CD4-positive, alpha-beta T cell treated with Interleukin-21 for 1 hour (primary cell): ENCODE data around the gene AVPI1.

Experiments
- DNase-seq: peaks from one replicate; pipeline ENCODE4 v3.0.0-alpha.2; 2020

AVPI1 gene, protein sequence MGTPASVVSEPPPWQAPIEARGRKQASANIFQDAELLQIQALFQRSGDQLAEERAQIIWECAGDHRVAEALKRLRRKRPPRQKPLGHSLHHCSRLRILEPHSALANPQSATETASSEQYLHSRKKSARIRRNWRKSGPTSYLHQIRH

DNA sequence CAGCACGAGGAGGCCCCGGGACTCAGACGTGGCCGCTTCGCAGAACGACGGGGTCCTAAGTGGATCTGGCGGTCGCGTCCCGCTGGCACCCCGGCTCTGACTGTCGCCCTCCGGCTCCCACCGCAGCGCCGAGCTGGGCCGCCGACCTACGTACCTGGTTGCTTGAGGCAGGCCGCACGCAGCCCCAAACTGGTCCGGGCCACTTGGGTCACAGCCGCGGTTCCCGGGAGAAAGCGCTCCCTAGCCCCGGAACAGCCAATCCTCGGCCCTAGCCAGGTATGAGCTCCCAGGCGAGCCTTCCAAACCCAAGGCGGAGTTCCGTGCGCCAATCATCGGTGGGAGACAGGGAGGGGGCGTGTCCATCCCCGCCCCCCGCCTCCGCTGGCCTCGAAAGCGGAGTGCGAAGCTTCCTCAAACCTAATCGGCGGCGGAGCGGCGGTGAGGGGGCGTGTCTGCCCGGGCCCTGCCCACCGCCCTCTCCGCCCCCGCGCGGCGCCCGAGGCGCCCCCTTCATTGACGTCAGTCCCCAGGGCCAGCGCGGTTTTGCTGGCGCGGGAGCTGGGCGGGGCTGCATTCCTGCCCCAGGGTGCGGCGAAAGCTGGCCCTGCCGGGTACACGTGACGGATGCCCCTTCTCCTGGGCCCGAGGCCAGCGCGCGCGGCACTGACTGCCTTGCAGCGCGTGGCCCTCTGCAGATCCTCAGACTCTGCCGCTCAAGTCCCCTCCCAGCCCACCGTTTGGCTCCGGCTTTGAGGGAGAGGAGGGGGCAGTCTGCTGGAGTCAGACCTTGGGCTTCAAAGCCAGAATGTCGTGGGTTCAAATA, at the start of gene AVPI1:
Gene AVPI1 (minus strand): TSS at position 280 of the 823 bp plus-strand sequence. CDS start 7,336 bp downstream, outside the sequence.
- peak; percentile 96 for DNase-seq

DNA sequence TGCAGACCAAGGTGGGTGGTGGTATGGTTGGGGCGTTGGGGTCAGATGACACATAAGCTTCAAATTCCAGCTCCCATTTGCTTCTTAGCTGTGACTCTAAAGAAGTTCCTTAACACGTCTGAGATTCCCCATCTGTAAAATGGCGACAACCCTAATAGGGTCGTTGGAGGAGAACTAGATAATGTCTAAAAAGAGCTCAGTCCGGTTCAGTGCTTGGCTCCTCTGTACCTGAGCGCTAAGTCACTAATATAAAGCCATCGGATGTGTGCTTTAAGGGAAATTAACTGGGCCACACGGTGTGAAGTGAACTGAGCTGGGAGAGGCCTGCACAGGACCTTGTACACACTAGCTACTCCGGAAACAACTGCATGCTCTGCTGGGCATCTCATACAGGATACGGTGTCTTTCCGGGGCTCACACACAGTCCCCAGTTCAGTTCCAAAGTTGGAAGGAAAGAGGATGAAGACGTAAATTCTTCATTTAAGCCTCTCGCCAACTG, 49.4 kb upstream of the AVPI1 start:
- DNase-seq, result no peak

DNA sequence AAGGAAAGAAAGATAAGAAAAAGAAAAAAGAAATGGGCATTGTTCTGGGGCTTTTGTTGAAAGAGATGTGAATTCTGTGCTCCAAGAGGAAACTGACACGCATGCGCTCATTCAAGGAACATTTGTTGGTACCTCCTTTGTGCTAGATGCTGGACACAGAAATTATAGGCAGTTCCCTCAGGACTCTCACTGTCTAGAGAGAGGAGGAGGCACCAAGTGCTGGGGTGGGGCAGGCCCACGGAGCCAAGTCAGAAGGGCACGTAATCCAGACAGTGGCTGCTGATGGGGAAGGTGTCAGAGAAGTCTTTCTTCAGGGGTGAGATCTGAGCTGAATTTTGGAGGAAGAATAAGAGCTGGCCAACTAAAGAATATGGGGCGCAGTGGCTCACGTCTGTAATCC, 47.0 kb upstream of the AVPI1 start:
- DNase-seq, result no peak

DNA sequence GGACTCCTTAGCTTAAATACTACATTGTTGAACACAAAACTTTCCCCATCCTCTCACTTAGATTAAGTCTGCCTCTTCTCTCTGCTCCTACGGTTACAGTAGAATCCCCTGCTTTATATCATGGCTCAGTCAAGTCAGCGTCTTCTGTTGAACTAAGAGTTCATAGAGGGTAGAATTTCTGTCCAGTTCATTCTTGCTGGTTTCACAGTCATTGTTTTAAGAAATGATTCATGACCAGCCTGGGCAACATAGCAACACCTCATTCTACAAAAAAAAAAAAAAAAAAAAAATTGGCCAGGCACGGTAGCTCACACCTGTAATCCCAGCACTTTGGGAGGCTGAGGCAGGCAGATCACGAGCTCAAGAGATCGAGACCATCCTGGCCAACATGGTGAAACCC, 46.2 kb upstream of the AVPI1 start:
- DNase-seq, result no peak

DNA sequence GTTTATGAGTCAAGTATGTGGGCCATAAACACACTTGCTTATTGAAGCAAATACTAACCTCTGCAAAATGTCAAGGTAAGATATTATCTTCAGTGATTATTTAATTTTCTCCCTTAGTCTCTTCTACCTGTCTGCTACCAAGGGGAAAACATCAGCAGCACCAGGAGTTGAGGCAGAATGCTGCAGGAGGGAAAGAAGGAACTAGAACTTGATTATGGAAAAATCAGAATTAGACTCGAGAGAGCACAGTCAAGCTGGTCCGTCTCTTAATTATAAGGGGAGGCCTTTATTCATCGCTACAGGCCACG, 45.0 kb upstream of the AVPI1 start:
- DNase-seq, result no peak

DNA sequence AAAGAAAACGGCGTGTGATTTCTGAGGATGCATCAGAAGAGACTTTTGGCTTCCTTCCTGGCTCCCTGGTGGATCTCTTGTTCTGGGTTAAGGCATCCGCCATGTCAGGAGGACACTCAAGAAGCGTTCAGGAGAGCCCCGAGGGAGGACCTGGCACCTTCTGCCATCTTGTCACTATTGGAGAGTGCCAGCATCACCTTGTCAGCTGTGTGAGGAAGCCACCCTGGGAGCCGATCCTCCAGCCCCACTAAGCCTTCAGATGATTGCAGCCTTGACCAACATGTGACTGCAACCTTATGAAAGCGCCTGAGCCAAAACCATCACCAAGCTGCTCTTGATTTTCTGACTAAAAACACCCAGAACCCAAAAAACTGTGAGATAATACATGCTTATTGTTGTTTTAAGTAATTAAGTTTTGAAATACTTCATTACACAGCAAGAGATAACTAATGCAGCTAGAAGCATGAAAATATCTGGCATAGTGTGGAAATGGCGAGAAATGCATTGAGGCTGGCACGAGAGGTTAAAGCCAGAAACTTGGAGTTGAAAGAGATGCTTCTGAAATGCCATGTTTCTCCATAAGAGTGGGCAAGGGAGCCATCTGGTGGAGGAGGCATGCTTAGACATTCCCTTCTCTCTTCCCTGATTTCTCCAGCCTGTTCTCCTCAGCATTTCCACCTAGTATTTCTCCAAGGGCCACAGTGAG, 44.5 kb upstream of the AVPI1 start:
- DNase-seq, result peak; percentile 64

DNA sequence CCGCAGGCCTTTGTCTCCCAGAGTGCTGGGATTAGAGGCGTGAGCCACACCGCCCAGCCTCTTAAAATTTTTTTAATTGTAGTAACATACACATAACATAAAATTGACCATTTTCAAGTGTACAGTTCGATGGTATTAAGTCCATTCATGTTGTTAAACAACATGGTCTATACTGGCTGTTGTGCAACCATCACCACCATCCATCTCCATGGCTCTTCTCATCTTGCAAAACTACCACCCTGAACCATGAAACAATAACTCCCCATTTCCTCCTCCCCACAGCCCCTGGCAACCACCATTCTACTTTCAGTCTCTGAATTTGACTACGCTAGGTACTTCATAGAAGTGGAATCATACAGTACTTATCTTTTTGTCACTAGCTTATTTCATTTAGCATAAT, 42.0 kb upstream of the AVPI1 start:
- no peak for DNase-seq

DNA sequence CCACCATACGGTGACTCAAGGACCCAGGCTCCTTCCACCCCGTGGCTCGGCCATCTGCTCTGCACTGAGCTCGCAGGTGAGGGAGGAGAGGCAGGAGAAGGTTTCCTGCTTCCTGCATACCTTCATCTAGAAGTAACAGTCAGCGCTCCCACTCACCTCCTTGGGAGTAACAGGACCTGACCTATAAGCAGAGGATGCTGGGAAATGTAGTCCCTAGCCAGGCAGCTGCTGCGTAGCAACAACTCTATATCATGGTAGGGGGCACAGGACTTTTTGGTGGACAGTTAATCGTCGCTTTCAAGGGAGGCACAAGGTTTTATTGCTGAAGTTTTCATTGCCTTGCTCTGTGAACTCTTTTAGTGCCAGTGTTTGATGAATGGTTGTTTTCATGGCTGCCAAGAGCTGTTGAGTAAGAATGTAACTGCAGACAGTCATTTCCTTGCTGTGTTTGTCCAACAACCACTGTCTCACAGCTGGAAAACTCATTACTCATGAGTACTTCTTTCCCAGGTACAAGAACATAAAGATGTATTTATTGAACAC, 39.7 kb upstream of the AVPI1 start:
- no peak for DNase-seq

DNA sequence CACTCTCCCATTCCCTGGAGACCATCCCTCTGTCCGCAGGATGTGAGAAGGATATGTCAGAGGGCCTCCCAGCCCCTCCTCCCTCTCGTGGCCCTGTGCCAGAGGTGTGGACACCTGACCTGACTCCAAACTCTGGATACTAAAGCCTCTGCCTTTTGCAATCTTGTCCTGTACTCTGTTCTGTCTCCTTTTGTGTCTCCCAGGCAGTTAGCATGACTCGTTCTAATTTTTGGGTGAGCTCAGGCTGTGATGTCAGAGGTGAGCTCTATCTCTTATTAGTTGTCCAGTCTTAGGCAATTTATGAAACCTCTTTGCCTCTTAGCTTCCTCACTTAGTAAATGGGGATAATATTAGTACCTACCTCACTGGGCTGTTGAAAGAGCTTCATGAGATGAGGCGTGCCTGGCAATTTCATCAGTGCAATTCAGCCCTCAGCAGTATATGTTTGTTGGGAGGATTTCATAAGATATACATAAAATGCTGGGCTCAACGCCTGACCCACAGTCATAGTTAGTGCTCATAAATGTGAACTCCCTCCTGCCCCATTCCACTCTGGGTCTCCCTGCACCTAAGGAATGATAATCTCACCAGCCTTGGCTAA, 37.4 kb upstream of the AVPI1 start:
- DNase-seq, result no peak

DNA sequence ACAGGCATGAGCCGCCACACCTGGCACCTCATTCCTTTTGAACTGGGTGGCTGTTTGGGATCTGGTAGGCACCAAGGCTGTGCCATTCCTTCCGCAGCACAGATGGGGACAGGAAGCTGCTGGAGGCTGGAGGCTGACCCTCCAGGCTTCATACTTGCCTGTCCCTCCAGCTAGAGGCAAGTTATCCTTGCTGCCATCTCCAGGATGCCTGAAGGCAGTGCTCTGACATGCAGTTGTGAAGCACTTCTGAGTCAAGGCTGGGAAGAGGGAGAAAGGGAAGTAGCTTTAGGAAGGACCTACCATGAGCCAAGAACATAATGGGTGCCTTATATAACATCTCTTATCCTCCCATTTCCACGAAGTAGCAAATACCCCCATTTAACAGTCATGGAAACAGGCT, 36.0 kb upstream of the AVPI1 start:
- no peak for DNase-seq

DNA sequence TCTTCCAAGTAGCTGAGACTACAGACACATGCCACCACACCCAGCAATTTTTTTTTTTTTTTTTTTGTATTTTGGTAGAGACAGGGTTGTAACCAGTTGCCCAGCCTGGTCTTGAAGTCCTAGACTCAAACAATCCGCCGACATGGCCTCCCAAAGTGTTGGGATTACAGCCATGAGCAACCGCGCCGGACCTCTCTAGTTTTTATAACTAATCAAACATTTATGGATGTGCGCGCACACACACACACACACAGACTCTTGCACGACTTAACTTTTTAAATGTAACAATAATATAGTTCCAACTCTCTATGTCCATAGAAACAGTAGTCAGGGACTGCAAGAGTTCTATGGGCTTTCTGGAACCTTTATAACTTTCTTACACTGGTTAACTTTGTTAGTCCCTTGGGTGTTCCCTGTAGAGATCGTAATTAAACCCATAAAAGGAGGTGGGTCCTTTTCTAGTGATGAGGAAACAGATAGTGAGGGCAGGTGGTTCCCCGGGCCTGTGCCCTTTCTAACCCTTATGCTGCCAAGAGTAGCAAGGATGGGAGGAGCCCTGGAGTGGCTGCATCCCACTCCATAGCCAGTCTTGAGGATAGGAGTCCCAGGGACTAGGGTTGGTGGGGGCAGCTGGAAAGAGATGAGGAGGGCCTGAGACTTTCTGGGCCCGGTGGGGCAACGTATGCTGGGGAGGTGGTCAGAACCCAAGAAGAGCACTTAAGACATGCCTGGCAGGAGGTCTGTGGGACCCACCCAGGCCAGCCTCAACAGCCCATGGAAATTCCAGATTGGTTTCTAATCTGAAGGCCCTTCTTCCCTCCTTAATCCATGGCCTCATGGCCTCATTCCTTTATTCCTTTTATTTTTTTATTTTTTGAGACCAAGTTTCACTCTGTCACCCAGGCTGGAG, 35.1 kb upstream of the AVPI1 start:
- no peak for DNase-seq

DNA sequence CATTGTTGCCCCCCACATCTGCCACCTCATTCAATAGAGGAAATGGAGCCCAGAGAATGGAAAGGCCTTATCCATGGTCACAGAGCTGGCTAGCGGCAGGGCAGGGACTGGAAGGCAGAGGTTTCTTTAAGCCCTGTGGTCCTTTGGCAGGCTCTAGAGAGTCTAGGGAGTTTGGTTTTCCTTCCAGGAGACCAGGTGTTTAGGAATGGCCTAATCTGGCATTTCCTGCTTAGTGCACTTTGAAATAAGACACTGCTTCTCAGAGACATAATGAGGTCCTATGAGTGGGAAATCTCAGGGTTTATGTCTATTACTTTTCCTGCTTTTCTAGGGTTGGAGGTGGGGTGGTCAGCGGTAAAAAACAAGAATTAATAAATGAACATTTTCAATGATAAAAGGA, 32.6 kb upstream of the AVPI1 start:
- no peak for DNase-seq

DNA sequence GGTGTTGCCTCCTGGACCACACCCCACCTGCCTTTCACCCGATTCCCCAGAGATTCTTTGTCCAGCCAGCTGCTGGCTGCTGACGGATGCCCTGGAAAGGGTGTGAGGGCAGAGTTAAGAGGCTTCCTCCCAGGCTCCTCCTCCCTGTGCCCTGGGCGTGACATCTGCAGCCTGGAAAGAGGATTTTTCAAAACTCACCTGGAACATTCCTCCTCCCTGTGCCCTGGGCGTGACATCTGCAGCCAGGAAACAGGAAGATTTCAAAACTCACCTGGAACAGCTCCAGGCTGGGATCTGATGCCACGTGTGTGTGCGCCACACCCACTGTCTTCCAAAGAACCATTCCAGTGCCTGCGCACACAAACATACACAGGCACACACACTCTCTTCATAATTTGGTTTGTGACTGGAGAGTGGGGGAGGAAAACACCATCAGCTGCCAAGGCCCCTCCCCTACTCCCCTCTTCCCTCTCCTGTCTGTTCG, 31.7 kb upstream of the AVPI1 start:
- no peak for DNase-seq

DNA sequence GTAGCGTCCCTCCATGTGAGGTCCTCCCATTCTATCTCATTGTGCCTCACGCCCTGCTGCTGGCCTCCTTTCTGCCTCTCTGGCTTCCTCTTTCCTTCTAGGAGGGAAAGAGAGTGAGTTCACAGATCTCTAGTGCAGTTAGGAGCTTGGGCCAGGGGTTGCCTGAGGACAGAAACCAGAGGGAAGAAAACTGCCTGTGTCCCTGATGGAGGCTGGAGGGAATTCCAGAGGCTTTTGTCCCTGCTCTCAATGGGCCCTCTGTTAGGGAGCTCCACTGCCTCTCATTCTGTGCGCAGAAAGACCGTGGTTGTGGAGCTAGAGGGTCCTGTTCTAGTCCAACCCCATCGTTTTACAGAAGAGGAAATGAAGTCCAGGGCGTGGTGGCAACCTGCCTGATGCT, 31.1 kb upstream of the AVPI1 start:
- no peak for DNase-seq

DNA sequence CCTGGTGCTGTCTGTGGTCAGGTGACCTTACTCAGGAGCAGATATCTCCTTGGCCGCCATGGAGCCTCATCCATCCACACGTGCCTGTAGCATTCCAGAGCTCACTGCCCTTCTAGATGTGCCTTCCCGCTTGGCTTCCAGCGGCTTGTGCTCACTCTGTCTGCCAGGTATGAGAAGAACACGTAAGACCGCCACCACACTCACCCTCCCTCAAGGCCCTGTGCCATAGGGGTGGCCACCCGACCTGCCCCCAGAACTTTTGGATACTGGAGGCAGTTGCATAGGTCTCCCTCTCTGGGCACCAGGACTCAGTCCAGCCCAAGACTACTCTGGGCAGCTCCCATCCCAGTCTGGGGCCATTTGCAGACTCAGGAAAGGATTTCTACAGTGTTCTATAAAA, 30.6 kb upstream of the AVPI1 start:
- no peak for DNase-seq

DNA sequence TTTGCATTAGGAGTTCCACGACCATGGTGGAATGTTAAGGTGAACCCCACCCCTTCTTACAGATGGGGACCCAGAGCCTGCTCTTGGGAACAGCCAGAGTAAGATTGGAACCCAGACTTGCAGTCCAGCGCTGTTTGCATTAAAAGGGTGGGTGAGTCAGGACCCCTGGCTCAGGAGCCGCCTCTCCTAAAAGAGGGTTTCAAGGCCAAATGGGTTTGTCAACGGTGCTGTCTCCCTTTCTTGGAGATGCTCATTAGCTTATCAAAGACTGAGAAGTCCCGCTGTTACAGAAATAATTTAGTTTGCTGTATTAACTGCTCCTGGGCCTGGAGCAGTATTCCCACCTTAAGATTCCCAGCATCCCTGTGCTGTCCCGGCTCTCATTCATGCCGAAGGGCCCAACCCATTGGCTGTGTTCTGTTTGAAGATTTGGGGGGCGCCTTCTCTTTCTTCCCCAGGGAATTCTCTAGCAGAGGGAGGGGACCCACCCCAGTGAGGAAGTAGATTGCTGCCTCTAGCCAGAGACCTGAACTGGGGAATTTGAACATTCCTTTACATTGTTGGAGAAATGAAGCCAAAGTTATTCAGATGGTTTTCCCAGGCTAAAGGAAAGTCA, 28.3 kb upstream of the AVPI1 start:
- DNase-seq, result no peak

DNA sequence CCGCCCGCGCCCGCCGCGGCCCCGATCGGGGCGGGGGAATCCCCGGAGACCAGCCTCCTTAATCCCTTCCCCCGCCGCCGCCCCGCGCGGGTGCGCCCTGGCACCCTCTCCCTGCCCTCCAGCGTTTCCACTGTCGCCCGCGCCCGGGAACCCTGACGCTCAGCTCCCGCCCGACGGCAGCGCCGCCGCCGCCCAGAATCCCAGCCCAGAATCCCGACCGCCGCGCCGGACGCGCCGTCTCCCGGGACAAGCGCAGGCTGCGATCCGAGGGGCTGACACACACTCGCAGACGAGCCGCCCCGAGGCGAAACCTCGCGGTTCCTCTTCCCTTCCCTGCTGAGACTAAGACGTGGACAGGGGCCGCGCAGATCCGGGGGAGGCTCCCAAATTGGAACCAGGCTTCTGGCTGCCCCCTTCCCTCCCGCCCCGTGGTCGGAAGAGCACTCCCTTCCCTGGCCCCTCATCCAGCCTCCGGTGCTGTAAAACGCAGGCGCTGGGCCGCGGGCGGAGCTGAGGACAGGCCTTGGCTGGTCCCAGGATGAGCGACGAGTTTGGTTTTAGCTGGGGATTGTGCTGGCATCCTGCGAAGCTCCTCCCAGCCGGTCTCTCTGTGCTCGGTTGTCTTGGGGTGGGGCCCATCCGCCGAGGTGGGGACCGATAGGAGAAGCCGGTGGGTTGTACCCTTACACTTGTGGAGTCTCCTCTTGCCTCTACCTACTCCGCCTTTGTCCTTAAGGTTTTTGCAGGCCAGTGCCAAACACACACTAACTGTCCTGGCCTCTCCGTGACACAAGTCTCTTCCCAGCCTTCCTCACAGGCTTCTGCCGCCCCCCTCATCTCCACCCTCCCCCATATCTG, 27.6 kb upstream of the AVPI1 start:
- DNase-seq, result no peak

DNA sequence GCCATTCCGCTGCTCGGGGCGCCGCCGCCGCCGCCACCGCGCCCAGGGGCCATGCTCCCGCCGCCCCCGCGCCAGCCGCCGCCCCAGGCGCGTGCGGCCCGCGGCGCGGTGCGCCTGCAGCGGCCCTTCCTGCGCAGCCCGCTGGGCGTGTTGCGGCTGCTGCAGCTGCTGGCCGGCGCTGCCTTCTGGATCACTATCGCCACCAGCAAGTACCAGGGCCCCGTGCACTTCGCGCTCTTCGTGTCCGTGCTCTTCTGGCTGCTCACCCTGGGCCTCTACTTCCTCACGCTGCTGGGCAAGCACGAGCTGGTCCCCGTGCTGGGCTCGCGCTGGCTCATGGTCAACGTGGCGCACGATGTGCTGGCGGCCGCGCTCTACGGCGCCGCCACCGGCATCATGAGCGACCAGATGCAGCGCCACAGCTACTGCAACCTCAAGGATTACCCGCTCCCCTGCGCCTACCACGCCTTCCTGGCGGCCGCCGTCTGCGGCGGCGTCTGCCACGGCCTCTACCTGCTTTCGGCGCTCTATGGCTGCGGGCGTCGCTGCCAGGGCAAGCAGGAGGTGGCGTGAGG, 26.9 kb upstream of the AVPI1 start:
- peak; percentile 58 for DNase-seq

DNA sequence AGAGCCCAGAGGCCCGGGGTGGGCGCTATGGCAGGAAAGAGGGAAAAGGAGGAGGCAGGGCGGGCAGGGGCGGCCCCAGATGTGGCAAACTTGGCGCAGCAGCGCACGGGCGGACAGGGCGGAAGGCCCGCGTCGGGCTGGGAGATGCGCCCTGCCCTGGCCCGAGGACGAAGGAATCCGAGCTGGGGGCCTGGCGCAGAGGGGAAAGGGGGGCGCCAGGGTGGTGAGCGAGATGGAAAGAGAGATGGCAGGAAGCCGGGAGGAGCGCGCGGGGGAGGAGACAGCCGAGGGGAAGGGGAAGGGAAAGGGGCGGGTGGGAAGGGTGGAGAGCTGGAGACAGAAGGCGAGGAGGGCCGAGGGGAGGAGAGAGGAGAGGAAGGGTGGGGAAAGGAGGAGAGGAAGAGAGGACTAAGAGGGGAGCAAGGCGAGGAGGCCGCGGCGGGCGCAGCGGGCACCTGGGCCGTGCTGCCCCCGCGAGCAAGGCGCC, 26.3 kb upstream of the AVPI1 start, which contains the start of gene MARVELD1:
Gene MARVELD1 (plus strand): TSS at position 392 of the 487 bp plus-strand sequence. CDS start 147 bp downstream, outside the sequence.
- no peak for DNase-seq
